Measurements from ENCODE around the gene ELOVL1. TPM values are rescaled to one million over a fixed set of nuclear protein-coding genes. Genes with fewer than 3 reads are reported as not detected.

The ELOVL1 gene
- total and polyA plus RNA-seq, 12 donors: 18.4 to 82.0 (median 28.3) TPM

- Histone ChIP-seq H3K4me1 (peaks cover 2 to 27% (median 18%) of the 10 kb centered on the region in 9 donors), H3K27me3 (no peaks in the 10 kb centered on the region), H3K27ac (no peak overlapping the region), H3K36me3 (no peaks in the 10 kb centered on the region), H3K4me3 (no peak overlapping the region), H3K9me3 (no peaks in the 10 kb centered on the region)
- TF ChIP-seq, protein P1, sequence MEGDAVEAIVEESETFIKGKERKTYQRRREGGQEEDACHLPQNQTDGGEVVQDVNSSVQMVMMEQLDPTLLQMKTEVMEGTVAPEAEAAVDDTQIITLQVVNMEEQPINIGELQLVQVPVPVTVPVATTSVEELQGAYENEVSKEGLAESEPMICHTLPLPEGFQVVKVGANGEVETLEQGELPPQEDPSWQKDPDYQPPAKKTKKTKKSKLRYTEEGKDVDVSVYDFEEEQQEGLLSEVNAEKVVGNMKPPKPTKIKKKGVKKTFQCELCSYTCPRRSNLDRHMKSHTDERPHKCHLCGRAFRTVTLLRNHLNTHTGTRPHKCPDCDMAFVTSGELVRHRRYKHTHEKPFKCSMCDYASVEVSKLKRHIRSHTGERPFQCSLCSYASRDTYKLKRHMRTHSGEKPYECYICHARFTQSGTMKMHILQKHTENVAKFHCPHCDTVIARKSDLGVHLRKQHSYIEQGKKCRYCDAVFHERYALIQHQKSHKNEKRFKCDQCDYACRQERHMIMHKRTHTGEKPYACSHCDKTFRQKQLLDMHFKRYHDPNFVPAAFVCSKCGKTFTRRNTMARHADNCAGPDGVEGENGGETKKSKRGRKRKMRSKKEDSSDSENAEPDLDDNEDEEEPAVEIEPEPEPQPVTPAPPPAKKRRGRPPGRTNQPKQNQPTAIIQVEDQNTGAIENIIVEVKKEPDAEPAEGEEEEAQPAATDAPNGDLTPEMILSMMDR (IDR thresholded peaks at IDR 0.05): no peak
- DNase-seq (no peak), ATAC-seq (no peak)
- intact Hi-C loops (cut with DNase I): no loop called here
- 73 to 81% methylated on average over 2 of the region's 2 CpGs for WGBS, 2 donors
Observed at GRCh38 chr1:43354471-43354870, 13.3 kb downstream of the ELOVL1 start.

GRCh38 chr1:43352881-43353280, 14.9 kb downstream of the ELOVL1 start:
- DNase-seq: no peak

GRCh38 chr1:43352351-43352705, 15.5 kb downstream of the ELOVL1 start:
- intact Hi-C loops (cut with DNase I): no loop called here

More at GRCh38 chr1:43352881-43353280, 14.9 kb downstream of the ELOVL1 start:
- no peak overlapping the region for H3K4me3 ChIP-seq
- ATAC-seq: no peak
- H3K9me3 ChIP-seq: no peaks in the 10 kb centered on the region
- H3K36me3 ChIP-seq: no peaks in the 10 kb centered on the region
- 68 to 79% methylated on average over 3 of the region's 3 CpGs for WGBS, 2 donors
- H3K27me3 ChIP-seq: no peaks in the 10 kb centered on the region
- H3K4me1 ChIP-seq: peaks cover 0 to 28% (median 11%) of the 10 kb centered on the region in 9 donors
- no peak overlapping the region for H3K27ac ChIP-seq
- intact Hi-C loops (cut with DNase I): no loop called here
- TF ChIP-seq, protein P1 (IDR thresholded peaks at IDR 0.05): no peak

DNA sequence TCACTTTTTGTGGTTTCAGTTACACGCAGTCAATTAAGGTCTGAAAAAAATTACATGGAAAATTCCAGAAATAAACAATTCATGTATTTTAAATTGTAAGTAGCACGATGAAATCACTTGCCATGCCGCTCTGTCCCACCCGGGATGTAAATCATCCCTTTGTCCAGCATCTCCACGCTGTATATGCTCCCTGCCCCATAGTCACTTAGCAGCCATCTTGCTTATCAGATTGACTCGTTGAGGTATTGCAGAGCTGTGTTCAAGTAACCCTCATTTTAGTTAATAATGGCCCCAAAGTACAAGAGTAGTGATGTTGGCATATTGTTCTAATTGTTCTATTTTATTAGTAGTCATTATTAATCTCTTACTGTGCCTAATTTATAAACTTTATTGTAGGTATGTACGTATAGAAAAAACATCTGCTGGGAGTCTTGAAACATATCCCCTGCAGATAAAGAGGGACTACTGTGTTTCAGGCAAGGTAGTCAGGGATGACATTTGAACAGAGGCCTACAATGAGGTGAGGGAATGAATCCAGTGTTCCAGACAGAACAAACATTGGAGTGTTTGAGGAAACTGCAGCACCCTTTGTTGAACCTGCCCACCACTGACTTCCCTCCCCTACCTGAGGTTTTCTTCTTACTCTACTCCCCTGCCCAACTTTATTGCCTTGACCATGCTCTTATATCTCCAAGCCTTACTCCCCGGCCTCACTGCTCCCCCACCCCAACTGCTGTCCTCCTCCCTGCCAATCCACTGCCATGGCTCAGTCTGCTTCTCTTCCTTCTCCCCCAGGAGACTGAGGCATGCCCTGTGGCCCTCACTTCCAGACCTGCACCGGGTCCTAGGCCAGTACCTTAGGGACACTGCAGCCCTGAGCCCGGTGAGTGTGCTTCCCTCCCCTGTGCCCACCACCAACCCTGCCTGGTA, 16.1 kb downstream of the ELOVL1 start:
- WGBS, 2 donors: 89 to 90% methylated on average over 10 of the region's 10 CpGs
- no peak overlapping the region for H3K4me3 ChIP-seq
- DNase-seq (no peak), ATAC-seq (no peak)
- H3K27ac ChIP-seq: no peak overlapping the region
- TF ChIP-seq, protein P1 (IDR thresholded peaks at IDR 0.05): no peak
- peaks cover 0 to 31% (median 8%) of the 10 kb centered on the region in 9 donors for H3K4me1 ChIP-seq
- no peaks in the 10 kb centered on the region for H3K9me3 ChIP-seq
- H3K27me3 ChIP-seq: no peaks in the 10 kb centered on the region
- H3K36me3 ChIP-seq: no peaks in the 10 kb centered on the region
- intact Hi-C loops (cut with DNase I): no loop called here

More at GRCh38 chr1:43352351-43352705, 15.5 kb downstream of the ELOVL1 start:
- Histone ChIP-seq H3K36me3 (no peaks in the 10 kb centered on the region), H3K27me3 (no peaks in the 10 kb centered on the region), H3K4me1 (peaks cover 0 to 27% (median 8%) of the 10 kb centered on the region in 9 donors), H3K27ac (no peak overlapping the region), H3K4me3 (no peak overlapping the region), H3K9me3 (no peaks in the 10 kb centered on the region)
- DNase-seq (no peak), ATAC-seq (no peak)
- 95 to 100% methylated on average over 2 of the region's 2 CpGs for WGBS, 2 donors
- TF ChIP-seq, protein P1 (IDR thresholded peaks at IDR 0.05): no peak

Data from heart right ventricle (tissue), 16 donors.